Right lobe of liver (tissue), 6 donors: ENCODE results near the gene DBH. TPM values are rescaled to one million over a fixed set of nuclear protein-coding genes. Genes with fewer than 3 reads are reported as not detected.

ENCODE experiments used
- ATAC-seq, 4 donors: fragments of 200-7000 bp; cut with Tn5 transposase; one replicate each; pipeline ENCODE4 v1.9.1; 2020; ENCODE audit warnings: mild to moderate bottlenecking in 4 of 4, moderate library complexity in 4 of 4
- DNase-seq, 3 donors: peaks; one replicate each; pipeline ENCODE4 v3.0.0-alpha.2; 2020
- H3K27ac ChIP-seq, 3 donors: fragments of 200-600 bp; one replicate each; pipeline ENCODE4 v1.8.0; 2022
- H3K27me3 ChIP-seq, 2 donors: fragments of 200-600 bp; one replicate each; pipeline ENCODE4 v1.8.0; 2022
- H3K36me3 ChIP-seq, 4 donors: fragments of 200-600 bp; sonication (generic) in 1 of 4; one replicate each; pipeline versions ENCODE4 v1.5.1 to v1.8.0; 2017 to 2022; ENCODE audit warnings: control low read depth in 1 of 4
- H3K4me1 ChIP-seq, 4 donors: fragments of 200-600 bp; sonication (generic) in 1 of 4; one replicate each; pipeline versions ENCODE4 v1.5.1 to v1.8.0; 2017 to 2022; ENCODE audit warnings: control low read depth in 1 of 4
- H3K4me3 ChIP-seq, 3 donors: fragments of 200-600 bp; one replicate each; pipeline ENCODE4 v1.8.0; 2022
- H3K9me3 ChIP-seq, 4 donors: fragments of 200-600 bp; sonication (generic) in 1 of 4; one replicate each; pipeline versions ENCODE4 v1.5.1 to v1.8.0; 2017 to 2022; ENCODE audit warnings: control low read depth in 1 of 4
- CTCF ChIP-seq, 4 donors: fragments of 200-600 bp in 3 of 4; fragments of 450-650 bp in 1 of 4; IDR thresholded peaks; one replicate each; pipeline versions ENCODE4 v1.5.1 to v1.8.0; 2016 to 2022; ENCODE audit warnings: antibody characterized with exemption in 4 of 4, mild to moderate bottlenecking in 2 of 4
- POLR2A ChIP-seq: fragments of 450-650 bp; IDR thresholded peaks from one replicate; pipeline ENCODE4 v1.6.1; 2017; ENCODE audit warnings: antibody characterized with exemption, mild to moderate bottlenecking
- WGBS: methylation state at CpG from one replicate; pipeline ENCODE4 v1.1.6; 2018; ENCODE audit warnings: low coverage, low lambda C conversion rate; ENCODE audit not compliant: insufficient coverage; ENCODE audit errors: missing lambda C conversion rate; 5-methylcytosine and 5-hydroxymethylcytosine counted together
- intact Hi-C, 2 donors: fragments of 100-400 bp; cut with DNase I; formaldehyde crosslinking; loops; one replicate each; pipeline versions ENCODE4 v1.11.2 to v1.14.1; 2022
- total RNA-seq, 6 experiments: library from RNA; depleted of rRNA in 2 of 6; stranded (reverse); fragments of >200 nt in 2 of 6; fragmentation: NEBNext Ultra II Directional in 3 of 6; extraction: Animal tissue kit (Norgen Biotek cat#: 25700) in 3 of 6; gene quantifications; one replicate each; pipeline versions ENCODE4 v1.1.0 to v1.2.4, GENCODE V29; 2016 to 2023
- donor health status: DM: no; HTN: yes; CAD: no.
- donor health status: DM: no; HTN: no; CAD: no.
- donor health status: DM: no; HTN: no; CAD: no.
- donor health status: DM: no; HTN: yes; CAD: no.
- donor health status: DM: no; HTN: yes; CAD: no.

Gene DBH
- total RNA-seq, 6 experiments from 2014 or later = 1.2 to 12.9 (median 5.7) TPM

- H3K27me3 ChIP-seq = peaks cover 0 to 3% of the 10 kb centered on the region in 2 donors
- no peaks in the 10 kb centered on the region for H3K4me1 ChIP-seq
- ATAC-seq (no peak), DNase-seq (peak in 1 of 3 donors; percentile 3)
- H3K36me3 ChIP-seq = no peaks in the 10 kb centered on the region
- no peak overlapping the region for H3K4me3 ChIP-seq
- TF ChIP-seq POLR2A = no peak
- TF ChIP-seq CTCF (IDR thresholded peaks at IDR 0.05) = no peak
- no peak overlapping the region for H3K27ac ChIP-seq
- intact Hi-C loops = no loop called here
- H3K9me3 ChIP-seq = no peaks in the 10 kb centered on the region
- 60% methylated on average over 3 of the region's 5 CpGs for WGBS
Observed at GRCh38 chr9:133610845-133611244, 25.3 kb upstream of the DBH start.

GRCh38 chr9:133612051-133612450 lies 24.1 kb upstream of the DBH start:
- H3K4me1 ChIP-seq = no peaks in the 10 kb centered on the region
- ATAC-seq = no peak
- H3K27ac ChIP-seq = no peak overlapping the region
- no peak overlapping the region for H3K4me3 ChIP-seq
- peak in 1 of 3 donors; percentile 11 for DNase-seq
- 56% methylated on average over 5 of the region's 9 CpGs for WGBS
- no peaks in the 10 kb centered on the region for H3K9me3 ChIP-seq
- TF ChIP-seq CTCF (IDR thresholded peaks at IDR 0.05) (no peak), POLR2A (no peak)
- peaks cover 0 to 3% of the 10 kb centered on the region in 2 donors for H3K27me3 ChIP-seq
- H3K36me3 ChIP-seq = no peaks in the 10 kb centered on the region
- intact Hi-C loops = no loop called here

GRCh38 chr9:133612816-133613215 lies 23.3 kb upstream of the DBH start:
- Histone ChIP-seq H3K9me3 (no peaks in the 10 kb centered on the region), H3K4me3 (no peak overlapping the region), H3K27ac (no peak overlapping the region), H3K27me3 (peaks cover 0 to 3% of the 10 kb centered on the region in 2 donors), H3K36me3 (no peaks in the 10 kb centered on the region), H3K4me1 (no peaks in the 10 kb centered on the region)
- ATAC-seq (no peak), DNase-seq (peak in 1 of 3 donors; percentile 14)
- 67% methylated on average over 1 of the region's 8 CpGs for WGBS
- TF ChIP-seq POLR2A (no peak), CTCF (IDR thresholded peaks at IDR 0.05) (no peak)
- intact Hi-C loops = no loop called here

GRCh38 chr9:133613432-133613831 lies 22.7 kb upstream of the DBH start:
- ATAC-seq (no peak), DNase-seq (peak in 1 of 3 donors; percentile 18)
- 66% methylated on average over 15 of the region's 16 CpGs for WGBS
- Histone ChIP-seq H3K4me1 (no peaks in the 10 kb centered on the region), H3K4me3 (no peak overlapping the region), H3K9me3 (no peaks in the 10 kb centered on the region), H3K27me3 (peaks cover 0 to 3% of the 10 kb centered on the region in 2 donors), H3K27ac (no peak overlapping the region), H3K36me3 (no peaks in the 10 kb centered on the region)
- intact Hi-C loops = no loop called here
- TF ChIP-seq POLR2A (no peak), CTCF (IDR thresholded peaks at IDR 0.05) (no peak)

- WGBS = 43% methylated on average over 10 of the region's 10 CpGs
- H3K9me3 ChIP-seq = no peaks in the 10 kb centered on the region
- H3K4me1 ChIP-seq = no peaks in the 10 kb centered on the region
- no peak overlapping the region for H3K27ac ChIP-seq
- no peaks in the 10 kb centered on the region for H3K36me3 ChIP-seq
- H3K27me3 ChIP-seq = no peaks in the 10 kb centered on the region
- TF ChIP-seq POLR2A = no peak
- ATAC-seq = no peak
- DNase-seq = peak in 1 of 3 donors; percentile 11
- intact Hi-C loops = no loop called here
- no peak overlapping the region for H3K4me3 ChIP-seq
Observed at GRCh38 chr9:133614056-133614455, 22.1 kb upstream of the DBH start.
